CD4-positive, alpha-beta T cell treated with Interferon gamma for 1 hour (primary cell): ENCODE data around the gene ADAM33.

Experiments used
- DNase-seq: peaks from one replicate; pipeline ENCODE4 v3.0.0-alpha.2; 2020

The ADAM33 gene

DNA sequence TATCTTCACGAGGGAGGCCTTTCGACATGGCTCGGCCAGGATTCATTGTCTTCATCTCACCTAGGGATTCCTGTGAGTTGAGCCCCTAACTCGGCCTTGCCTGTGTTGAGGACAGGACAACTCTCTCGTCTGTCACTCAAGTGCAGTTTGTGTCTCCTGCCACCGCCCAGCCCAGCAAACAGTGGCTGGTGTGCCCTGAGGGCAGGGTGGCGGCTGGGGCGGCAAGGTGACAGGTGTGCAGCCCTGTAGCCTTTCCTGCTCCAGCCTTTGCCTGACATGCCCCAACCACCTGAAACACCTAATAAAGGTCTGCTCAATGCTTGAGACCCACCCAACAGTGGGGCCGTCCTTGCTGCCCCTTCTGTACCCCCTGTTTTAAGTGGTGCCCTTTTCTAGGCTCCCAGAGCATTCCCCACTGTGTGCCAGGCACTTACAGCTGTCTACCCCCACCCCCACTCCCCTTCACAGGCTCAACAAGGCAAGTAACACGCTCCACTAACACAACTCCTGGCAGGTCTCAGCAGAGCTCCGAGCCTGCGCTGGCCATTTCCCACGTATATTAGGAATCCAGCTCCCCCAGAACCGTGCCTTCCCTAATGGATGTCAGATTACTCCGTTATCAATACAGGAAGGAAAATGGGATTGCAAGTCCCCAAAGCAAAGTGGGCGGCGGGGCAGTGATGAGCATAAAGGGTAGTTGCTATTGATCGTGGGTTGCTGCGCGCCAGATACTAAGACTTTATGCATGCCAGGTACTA is 36.3 kb downstream of the ADAM33 start:
- no peak for DNase-seq

DNA sequence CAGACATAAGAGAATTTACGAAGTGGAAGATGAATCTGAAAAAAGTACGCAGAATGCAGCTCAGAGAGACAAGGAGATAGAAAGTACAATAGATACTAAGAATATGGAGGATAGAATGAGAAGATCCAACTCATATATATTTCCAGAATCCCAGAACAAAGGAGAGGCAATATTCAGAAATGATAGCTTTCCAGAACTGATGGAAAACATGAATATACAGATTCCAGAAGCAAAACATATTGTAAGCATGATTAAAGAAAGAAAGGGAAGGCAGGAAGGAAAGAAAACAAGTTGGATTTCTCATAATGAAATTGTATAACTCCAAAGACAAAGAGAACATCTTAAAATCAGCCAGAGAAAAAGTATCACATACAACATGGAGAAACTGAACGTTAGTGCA is 41.6 kb downstream of the ADAM33 start:
- no peak for DNase-seq

DNA sequence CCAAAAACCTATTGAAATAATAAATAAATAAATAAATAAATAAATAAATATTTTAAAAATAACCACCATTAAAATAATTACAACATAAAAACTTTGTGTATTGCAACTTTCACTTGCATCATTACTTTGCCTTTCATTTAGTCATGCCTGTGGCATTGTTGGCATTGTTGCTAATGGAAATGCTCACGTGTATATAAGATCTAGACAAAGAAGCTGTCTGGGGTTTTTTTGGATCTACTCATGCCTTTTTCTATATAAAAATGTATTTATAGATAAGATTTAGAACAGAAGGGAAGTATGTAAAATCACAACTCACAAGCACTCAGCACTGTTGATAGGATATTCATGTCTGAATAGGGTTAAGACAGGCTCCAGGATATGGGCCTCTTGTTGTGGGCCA is 46.5 kb downstream of the ADAM33 start:
- no peak for DNase-seq

DNA sequence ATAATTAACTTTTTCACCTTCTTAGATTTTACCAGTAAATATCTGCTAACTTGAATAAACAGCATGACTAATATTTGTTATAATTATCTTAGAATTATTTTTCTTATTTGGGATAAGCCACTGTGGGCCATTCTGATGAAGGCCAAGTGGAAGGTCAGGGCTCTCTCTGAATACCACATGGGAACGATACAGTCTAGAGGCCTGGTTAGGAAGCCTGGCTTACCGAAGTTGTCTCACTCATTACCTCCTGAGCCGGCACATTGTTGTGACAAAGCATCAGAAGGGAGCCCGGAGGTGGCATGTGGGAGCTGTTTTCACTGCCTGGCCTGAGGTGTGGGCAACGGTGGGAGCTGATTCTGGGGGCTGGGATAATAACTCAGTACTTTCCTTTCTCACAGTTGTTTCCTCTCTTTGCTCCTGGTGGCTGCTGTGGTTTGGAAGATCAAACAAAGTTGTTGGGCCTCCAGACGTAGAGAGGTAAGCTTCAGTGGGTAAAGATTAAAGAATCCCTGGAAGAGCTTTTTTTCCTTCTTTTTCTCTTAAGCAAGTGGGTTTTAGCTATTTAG is 47.8 kb downstream of the ADAM33 start:
- DNase-seq: no peak

DNA sequence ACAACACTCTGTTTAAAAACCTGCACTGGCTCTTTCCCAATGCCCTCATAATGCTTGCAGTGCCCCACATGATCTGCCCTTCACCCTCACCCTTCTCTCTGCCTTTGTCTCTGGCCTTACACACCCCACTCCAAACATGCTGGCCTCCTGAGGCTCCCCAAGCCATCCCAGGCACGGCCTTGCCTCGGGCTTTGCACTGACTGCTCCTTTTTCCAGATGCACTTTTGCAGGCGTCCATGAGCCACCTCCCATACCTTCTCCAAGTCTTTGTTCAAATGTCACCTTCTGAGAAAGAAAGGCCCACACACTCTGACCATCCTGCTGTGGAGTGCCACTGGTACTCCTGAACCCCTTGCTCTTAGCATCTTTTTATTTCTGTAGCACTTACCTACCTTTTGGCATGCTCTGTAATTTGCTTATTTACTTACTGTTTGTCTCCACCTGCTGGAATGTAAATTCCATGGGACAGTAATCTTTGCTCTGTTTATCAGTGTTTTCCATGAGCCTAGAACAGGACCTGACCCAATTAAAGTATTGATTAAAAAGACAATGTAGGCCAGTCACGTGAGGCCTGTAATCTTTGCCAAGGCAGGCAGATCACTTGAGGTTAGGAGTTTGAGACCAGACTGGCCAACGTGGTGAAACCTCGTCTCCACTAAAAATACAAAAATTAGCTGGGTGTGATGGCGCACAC is 49.4 kb downstream of the ADAM33 start:
- no peak for DNase-seq

DNA sequence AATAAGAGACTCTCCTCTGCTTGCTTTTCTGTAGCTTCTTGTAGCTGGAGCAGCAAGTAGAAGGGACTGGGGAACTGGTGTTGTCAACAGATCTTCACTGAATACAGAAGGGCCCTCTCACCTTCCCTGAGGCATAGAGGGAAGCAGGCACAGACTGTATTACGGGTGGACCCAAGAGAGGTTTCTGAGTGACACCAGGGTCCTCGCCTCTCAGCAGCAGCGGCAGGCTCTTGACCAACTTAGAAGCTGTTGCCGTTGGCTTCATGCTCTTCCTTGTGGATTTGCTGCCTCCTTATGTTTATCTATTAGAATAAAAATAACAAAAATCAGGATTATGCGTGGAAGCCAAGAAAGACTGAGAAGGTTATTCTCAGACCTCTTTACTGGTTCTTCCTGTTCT is 50.3 kb downstream of the ADAM33 start:
- DNase-seq: no peak

DNA sequence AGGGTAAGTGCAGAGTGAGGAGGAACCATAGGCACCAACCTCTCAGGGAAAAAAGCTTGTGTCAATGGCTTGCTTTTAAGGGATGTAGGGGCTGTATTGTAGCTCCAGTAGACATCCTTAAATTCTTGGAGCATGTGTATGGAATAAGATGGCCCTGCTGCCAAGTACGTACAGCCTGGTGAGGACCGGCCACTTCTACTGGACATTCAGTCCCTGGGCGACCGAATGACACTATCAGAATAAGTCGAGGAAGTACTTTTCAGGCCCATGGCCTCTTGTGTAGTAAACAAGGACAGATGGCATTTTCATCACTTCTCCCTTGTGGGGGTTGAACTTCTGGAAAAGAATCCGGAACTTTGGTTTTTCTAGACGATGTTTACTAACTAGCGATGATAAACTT is 51.4 kb downstream of the ADAM33 start:
- DNase-seq: no peak

DNA sequence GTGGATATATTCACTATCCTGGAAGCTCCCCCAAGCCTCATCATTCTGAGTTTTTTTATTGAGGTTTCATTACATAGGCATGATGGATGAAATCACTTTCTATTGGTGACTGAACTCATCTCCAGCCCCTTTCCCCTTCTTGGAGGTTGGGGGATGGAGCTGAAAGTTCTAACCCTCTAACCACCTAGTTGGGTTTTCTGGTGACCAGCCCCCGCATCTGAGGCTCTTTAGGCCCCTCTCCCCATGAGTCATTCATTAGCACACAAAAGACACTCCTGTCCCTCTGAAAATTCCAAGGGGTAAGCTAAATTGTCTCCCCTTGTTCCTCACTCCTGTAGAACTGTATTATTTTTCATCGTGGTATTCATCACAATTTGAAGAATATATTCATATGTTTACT is 51.9 kb downstream of the ADAM33 start:
- DNase-seq: no peak

DNA sequence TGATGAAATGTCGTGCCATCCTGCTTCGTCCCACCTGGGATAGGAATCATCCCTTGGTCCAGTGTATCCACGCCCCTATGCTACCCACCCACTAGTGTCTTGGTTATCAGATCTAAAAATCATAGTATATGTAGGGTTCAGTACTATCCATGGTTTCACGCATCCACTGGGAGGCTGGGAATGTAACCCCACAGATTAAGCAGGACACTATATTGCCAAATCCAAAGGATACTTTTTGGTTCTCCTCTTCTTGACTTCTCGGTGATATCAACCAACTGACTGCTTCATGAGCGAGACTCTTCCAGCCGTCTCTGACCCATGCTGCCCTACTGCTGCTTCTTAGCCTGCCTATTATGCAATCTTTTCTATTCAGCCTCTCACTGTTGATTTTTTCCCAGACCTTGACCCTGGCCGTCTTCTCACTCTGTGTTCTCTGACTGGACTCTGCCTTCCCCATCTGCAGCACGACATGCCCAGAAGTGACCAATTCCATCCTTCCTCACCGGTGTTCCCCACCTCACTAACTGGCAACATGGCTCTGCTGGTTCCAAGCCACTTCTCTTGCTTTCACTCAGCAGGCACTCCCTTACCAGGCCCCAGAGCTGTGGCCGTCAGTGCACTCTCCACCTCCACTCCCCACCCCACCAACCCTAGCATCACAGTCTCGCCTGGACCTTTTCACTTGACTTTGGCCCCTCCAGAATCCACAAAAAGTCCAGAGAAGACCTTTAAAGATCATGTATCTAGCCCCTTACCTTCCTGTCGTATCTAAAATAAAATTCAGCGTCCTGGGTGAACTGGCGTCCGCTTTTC is 53.1 kb downstream of the ADAM33 start:
- no peak for DNase-seq

DNA sequence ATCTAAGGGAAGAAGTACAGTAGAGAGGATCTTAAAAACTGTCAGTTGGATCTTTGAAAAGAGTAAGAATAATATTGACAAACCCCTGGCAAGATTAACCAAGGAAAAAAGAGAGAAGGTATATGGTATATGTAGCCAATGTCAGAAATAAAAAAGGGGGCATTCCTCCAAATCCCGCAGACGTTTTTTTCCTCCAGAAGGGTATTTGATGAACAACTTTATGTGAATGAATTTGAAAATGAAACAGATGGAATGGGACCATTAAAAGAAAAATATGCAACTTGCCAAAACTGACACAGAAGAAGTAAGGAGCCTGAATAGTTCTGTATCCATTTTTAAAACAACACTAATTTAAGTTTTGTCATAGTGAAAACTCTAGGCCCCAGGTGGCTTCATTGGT is 54.3 kb downstream of the ADAM33 start:
- DNase-seq: no peak

DNA sequence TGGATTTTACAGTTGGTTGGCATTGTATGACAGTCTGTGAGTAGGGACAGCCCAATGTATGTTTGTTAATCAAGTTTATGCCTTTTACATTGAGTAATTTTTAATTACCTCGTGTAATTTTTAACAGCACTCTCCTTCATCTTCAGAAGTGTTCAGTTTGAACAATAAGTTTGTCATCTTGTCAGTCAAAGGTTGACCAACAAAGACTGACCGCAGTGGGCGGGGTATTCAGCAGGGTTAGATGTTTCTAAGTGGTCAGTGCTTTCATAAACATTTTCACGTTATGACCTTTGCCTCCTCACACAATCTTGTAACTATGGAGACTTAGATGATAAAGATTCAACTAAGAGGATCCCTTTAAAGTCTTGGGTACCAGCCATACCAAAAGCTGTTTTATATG is 59.4 kb downstream of the ADAM33 start:
- no peak for DNase-seq

DNA sequence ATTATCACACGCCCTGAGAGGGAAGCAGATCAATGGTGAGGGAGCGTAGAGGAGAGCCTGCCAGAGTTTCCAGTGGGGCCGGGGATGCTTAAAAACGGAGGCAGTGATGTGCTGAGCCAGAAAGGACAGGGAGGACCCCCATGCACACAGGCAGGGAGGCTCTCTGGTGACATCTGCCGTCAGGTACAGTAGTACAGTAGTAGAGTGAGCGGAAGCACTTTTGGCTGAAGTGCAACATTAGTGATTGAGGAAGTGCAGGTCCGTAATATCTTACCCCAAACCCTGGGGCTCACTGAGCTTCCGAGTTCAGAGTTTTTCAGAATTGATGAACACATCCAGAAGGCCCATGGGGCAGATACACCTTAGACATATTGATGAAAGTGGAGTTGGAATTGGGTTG is 60.7 kb downstream of the ADAM33 start:
- DNase-seq: no peak
